Endothelial cell of umbilical vein (primary cell): ENCODE data around the gene BRSK2. TPM values are rescaled to one million over a fixed set of nuclear protein-coding genes. Genes with fewer than 3 reads are reported as not detected.

Experiments used
- BruUV-seq: library from RNA; stranded (reverse); fragments of 400-500 nt; replicated peaks from 2 replicates; lab custom pipeline; 2021; lab: Mats Ljungman, UMichigan
- CTCF ChIA-PET: fragments of 300-600, 350-600 bp; sonication (Branson Sonifier 250); formaldehyde crosslinking; loops from one replicate; lab custom pipeline; 2021; ENCODE audit warnings: antibody characterized with exemption, inconsistent platforms; lab: Charles Lee
- POLR2A ChIA-PET: fragments of 300-600, 350-600 bp; sonication (Branson Sonifier 250); formaldehyde crosslinking; loops from one replicate; lab custom pipeline; 2021; ENCODE audit warnings: antibody characterized with exemption, inconsistent platforms; lab: Charles Lee
- DNase-seq: peaks from one replicate; pipeline ENCODE4 v3.0.0-alpha.2; 2011; ENCODE audit warnings: low read depth, low spot score
- FAIRE-seq: peaks from 2 replicates; lab custom pipeline; 2011; peaks lifted over from hg19 to GRCh38; lab: Jason Lieb, UNC
- H2AFZ ChIP-seq: 2 replicates; pipeline ENCODE4 v1.6.0; 2012; ENCODE audit warnings: low read depth, low read length, control low read depth, inconsistent platforms
- H3K27ac ChIP-seq: 2 replicates; pipeline ENCODE4 v1.5.1; 2011; ENCODE audit warnings: low read depth, mild to moderate bottlenecking, control low read depth, low read length, moderate library complexity; ENCODE audit not compliant: insufficient read depth
- H3K27me3 ChIP-seq, 2 experiments: 2 replicates each; pipeline versions ENCODE4 v1.6.0 to v1.6.1; 2011; ENCODE audit warnings: low read length in 2 of 2, mixed read lengths in 1 of 2; ENCODE audit not compliant: control insufficient read depth in 2 of 2, insufficient read depth in 2 of 2
- H3K36me3 ChIP-seq, 2 experiments: 2 replicates in 1 of 2; 3 replicates in 1 of 2; pipeline ENCODE4 v1.5.1; 2011; ENCODE audit warnings: low read length in 2 of 2, mild to moderate bottlenecking in 1 of 2, moderate library complexity in 1 of 2; ENCODE audit not compliant: control insufficient read depth in 2 of 2, insufficient read depth in 2 of 2; ENCODE audit errors: extremely low read depth in 1 of 2
- H3K4me1 ChIP-seq: 3 replicates; pipeline ENCODE4 v1.5.1; 2011; ENCODE audit warnings: mild to moderate bottlenecking, low read length; ENCODE audit not compliant: control insufficient read depth, insufficient read depth; ENCODE audit errors: extremely low read depth
- H3K4me2 ChIP-seq: 2 replicates; pipeline ENCODE4 v1.6.1; 2011; ENCODE audit warnings: low read length, control low read depth, mixed read lengths; ENCODE audit not compliant: insufficient read depth
- H3K4me3 ChIP-seq, 3 experiments: fragments of 200-600 bp in 1 of 3; sonication (generic), shearing (Covaris generic) in 1 of 3; replicated peaks in 1 of 3; 2 replicates each; pipeline ENCODE4 v1.5.1; 2011 to 2016; ENCODE audit warnings: control low read depth in 3 of 3, low read length in 3 of 3, mild to moderate bottlenecking in 2 of 3, inconsistent platforms in 1 of 3, low read depth in 1 of 3, moderate library complexity in 1 of 3; ENCODE audit not compliant: insufficient read depth in 1 of 3
- H3K79me2 ChIP-seq: 2 replicates; pipeline ENCODE4 v1.6.0; 2012; ENCODE audit warnings: low read length, inconsistent platforms; ENCODE audit not compliant: control insufficient read depth, insufficient read depth
- H3K9ac ChIP-seq: replicated peaks from 2 replicates; pipeline ENCODE3; 2011; ENCODE audit warnings: low read length, control low read depth; ENCODE audit not compliant: insufficient read depth; ENCODE audit errors: extremely low read depth
- H3K9me1 ChIP-seq: replicated peaks from 3 replicates; pipeline ENCODE4 v1.6.0; 2011; ENCODE audit warnings: mild to moderate bottlenecking, low read length; ENCODE audit not compliant: control insufficient read depth, insufficient read depth; ENCODE audit errors: extremely low read depth
- H3K9me3 ChIP-seq: replicated peaks from 2 replicates; pipeline ENCODE4 v1.5.1; 2012; ENCODE audit warnings: low read length, inconsistent platforms; ENCODE audit not compliant: control insufficient read depth, insufficient read depth
- H4K20me1 ChIP-seq: replicated peaks from 2 replicates; pipeline ENCODE3; 2011; ENCODE audit warnings: mild to moderate bottlenecking, low read length; ENCODE audit not compliant: control insufficient read depth, insufficient read depth; ENCODE audit errors: extremely low read depth
- EZH2 ChIP-seq: IDR thresholded peaks from 2 replicates; pipeline ENCODE4 v1.6.1; 2012; ENCODE audit warnings: borderline replicate concordance, low read depth, mild to moderate bottlenecking, moderate library complexity, low read length, inconsistent platforms; ENCODE audit not compliant: severe bottlenecking
- FOS ChIP-seq: IDR thresholded peaks from 2 replicates; pipeline ENCODE4 v1.6.1; 2011; ENCODE audit warnings: mild to moderate bottlenecking, low read length, moderate library complexity, borderline replicate concordance; ENCODE audit not compliant: insufficient read depth
- GATA2 ChIP-seq: IDR thresholded peaks from 2 replicates; pipeline ENCODE4 v1.7.0; 2011; ENCODE audit warnings: low read depth, mild to moderate bottlenecking, moderate library complexity, mixed read lengths, low read length; ENCODE audit not compliant: insufficient read length, insufficient read depth
- JUN ChIP-seq: IDR thresholded peaks from 2 replicates; pipeline ENCODE4 v1.6.1; 2011; ENCODE audit warnings: borderline replicate concordance, low read depth; ENCODE audit not compliant: insufficient read length, insufficient read depth
- MYC ChIP-seq: IDR thresholded peaks from one replicate; pipeline ENCODE4 v1.6.1; 2011; ENCODE audit warnings: mild to moderate bottlenecking, low read depth, low read length
- POLR2A ChIP-seq: IDR thresholded peaks from 2 replicates; pipeline ENCODE4 v1.6.1; 2012; ENCODE audit warnings: low read depth, mild to moderate bottlenecking, control low read depth, low read length
- POLR2AphosphoS5 ChIP-seq: IDR thresholded peaks from 2 replicates; pipeline ENCODE4 v1.6.1; 2012; ENCODE audit warnings: low read depth, mild to moderate bottlenecking, control low read depth, low read length, moderate library complexity; ENCODE audit not compliant: insufficient read depth
- dilution Hi-C: fragments of 300-500 bp; cut with MboI; formaldehyde crosslinking; loops from one replicate; pipeline ENCODE4 v1.15.0; 2019; ENCODE audit warnings: low sequenced_read_pairs; ENCODE audit not compliant: extremely low pct_ligation_motif_present
- intact Hi-C: fragments of 100-400 bp; cut with micrococcal nuclease; formaldehyde crosslinking; loops from one replicate; pipeline ENCODE4 v1.10.0; 2022
- polyA plus RNA-seq, 4 experiments: library from polyadenylated mRNA; depleted of rRNA in 3 of 4; stranded (reverse) in 3 of 4; unstranded in 1 of 4; fragments of >200 nt; gene quantifications; 2 replicates each; pipeline versions ENCODE4 v1.2.1 to v1.2.3, GENCODE V29; 2011 to 2012; ENCODE audit warnings: missing spikeins in 1 of 4
- total RNA-seq: library from RNA; stranded (reverse); gene quantifications from 2 replicates; pipeline ENCODE4 v1.2.3, GENCODE V29; 2021
- TF ChIP-seq, protein P1 (sequence below), 2 donors: IDR thresholded peaks; 1 replicate in 1 of 2; 2 replicates in 1 of 2; pipeline ENCODE4 v1.5.1; 2011; ENCODE audit warnings: low read length in 2 of 2, mild to moderate bottlenecking in 2 of 2, moderate library complexity in 2 of 2, control low read depth in 1 of 2, inconsistent platforms in 1 of 2, low read depth in 1 of 2; ENCODE audit not compliant: insufficient read depth in 1 of 2; ENCODE audit errors: extremely low read depth in 1 of 2
- TF ChIP-seq, protein P2 (sequence below): IDR thresholded peaks from 2 replicates; pipeline ENCODE4 v1.6.1; 2011; ENCODE audit not compliant: insufficient read depth, insufficient read length

Gene BRSK2
- total and polyA plus RNA-seq, 2 donors (not counting 3 experiments of a cell fraction or from before 2014, with no cell fraction given): 0.08 to 0.20 TPM

DNA sequence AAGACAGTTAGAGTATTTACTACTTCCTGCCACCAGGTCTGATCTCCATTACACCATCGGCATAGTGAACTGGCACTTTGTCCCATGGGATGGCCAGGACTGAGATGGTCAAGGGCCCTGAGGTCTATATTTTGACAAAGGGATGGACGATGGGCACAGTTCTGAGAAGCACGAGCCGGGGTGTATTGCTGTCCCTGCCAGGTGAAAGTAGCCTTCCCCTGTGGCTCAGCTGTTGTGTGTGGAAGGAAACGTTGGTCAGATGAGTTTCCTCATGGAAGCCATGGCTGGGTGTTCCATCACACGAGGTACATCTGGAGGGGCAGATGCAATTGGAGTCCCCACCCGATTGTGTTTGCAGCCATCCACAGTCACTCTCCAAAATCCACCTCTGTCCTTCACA, 27.9 kb upstream of the BRSK2 start:
- H3K79me2 ChIP-seq: no peaks in the 10 kb centered on the region
- no TSS peak for BruUV-seq
- no peaks in the 10 kb centered on the region for H3K4me1 ChIP-seq
- no peak for TF ChIP-seq FOS
- TF ChIP-seq POLR2AphosphoS5: no peak
- no peak for TF ChIP-seq EZH2
- TF ChIP-seq, protein P1, sequence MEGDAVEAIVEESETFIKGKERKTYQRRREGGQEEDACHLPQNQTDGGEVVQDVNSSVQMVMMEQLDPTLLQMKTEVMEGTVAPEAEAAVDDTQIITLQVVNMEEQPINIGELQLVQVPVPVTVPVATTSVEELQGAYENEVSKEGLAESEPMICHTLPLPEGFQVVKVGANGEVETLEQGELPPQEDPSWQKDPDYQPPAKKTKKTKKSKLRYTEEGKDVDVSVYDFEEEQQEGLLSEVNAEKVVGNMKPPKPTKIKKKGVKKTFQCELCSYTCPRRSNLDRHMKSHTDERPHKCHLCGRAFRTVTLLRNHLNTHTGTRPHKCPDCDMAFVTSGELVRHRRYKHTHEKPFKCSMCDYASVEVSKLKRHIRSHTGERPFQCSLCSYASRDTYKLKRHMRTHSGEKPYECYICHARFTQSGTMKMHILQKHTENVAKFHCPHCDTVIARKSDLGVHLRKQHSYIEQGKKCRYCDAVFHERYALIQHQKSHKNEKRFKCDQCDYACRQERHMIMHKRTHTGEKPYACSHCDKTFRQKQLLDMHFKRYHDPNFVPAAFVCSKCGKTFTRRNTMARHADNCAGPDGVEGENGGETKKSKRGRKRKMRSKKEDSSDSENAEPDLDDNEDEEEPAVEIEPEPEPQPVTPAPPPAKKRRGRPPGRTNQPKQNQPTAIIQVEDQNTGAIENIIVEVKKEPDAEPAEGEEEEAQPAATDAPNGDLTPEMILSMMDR (IDR thresholded peaks at IDR 0.05; ENCODE audit: extremely low read depth in 1 of 2, insufficient read depth in 1 of 2, low read depth in 1 of 2, low read length in 2 of 2): no peak
- TF ChIP-seq, protein P2, sequence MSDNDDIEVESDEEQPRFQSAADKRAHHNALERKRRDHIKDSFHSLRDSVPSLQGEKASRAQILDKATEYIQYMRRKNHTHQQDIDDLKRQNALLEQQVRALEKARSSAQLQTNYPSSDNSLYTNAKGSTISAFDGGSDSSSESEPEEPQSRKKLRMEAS: no peak
- no peak for TF ChIP-seq POLR2A
- TF ChIP-seq JUN: no peak
- no peak for TF ChIP-seq MYC
- TF ChIP-seq GATA2: no peak
- H3K9ac ChIP-seq: no peak overlapping the region
- no peak overlapping the region for H3K27ac ChIP-seq
- ChIA-PET POLR2A (no interaction called here), CTCF (no interaction called here)
- FAIRE-seq: no peak
- H3K36me3 ChIP-seq: no peaks in the 10 kb centered on the region
- no peak overlapping the region for H3K4me3 ChIP-seq
- DNase-seq: no peak
- dilution Hi-C loops: no loop called here
- no peak overlapping the region for H2AFZ ChIP-seq
- peaks cover 0 to 1% of the 10 kb centered on the region in 2 experiments for H3K27me3 ChIP-seq
- no peaks in the 10 kb centered on the region for H3K9me1 ChIP-seq
- intact Hi-C loops: no loop called here
- no peaks in the 10 kb centered on the region for H4K20me1 ChIP-seq
- H3K4me2 ChIP-seq: no peak overlapping the region
- no peaks in the 10 kb centered on the region for H3K9me3 ChIP-seq
